WTC11 (cell line): ENCODE data around the gene KIF12.

Experiments used
- ATF2 ChIP-seq: sonication (generic); formaldehyde crosslinking; IDR thresholded peaks from 2 replicates; pipeline ENCODE4 v1.8.1; 2022; ENCODE audit warnings: low read depth, missing genetic modification reagents, borderline replicate concordance
- ETV6 ChIP-seq: sonication (generic); formaldehyde crosslinking; IDR thresholded peaks from 2 replicates; pipeline ENCODE4 v1.8.1; 2022; ENCODE audit warnings: mild to moderate bottlenecking, missing genetic modification reagents
- OVOL2 ChIP-seq: fragments of 250-450 bp; sonication (Bioruptor Pico); IDR thresholded peaks from 2 replicates; pipeline ENCODE4 v1.9.0; 2021; ENCODE audit warnings: mild to moderate bottlenecking, borderline replicate concordance
- SMAD3 ChIP-seq: sonication (generic); formaldehyde crosslinking; IDR thresholded peaks from 2 replicates; pipeline ENCODE4 v1.8.0; 2022; ENCODE audit warnings: missing genetic modification reagents, mild to moderate bottlenecking, borderline replicate concordance

- TF ChIP-seq OVOL2 (no peak), ETV6 (CRISPR knock-in tag) (no peak), ATF2 (no peak), SMAD3 (CRISPR knock-in tag) (no peak)
Observed at GRCh38 chr9:114110180-114110579, 11.1 kb upstream of the KIF12 start.
